Measurements from ENCODE around the gene RNF130. TPM values are rescaled to one million over a fixed set of nuclear protein-coding genes. Genes with fewer than 3 reads are reported as not detected.

Gene RNF130
- total RNA-seq, 1 donor: 21.7 TPM

DNA sequence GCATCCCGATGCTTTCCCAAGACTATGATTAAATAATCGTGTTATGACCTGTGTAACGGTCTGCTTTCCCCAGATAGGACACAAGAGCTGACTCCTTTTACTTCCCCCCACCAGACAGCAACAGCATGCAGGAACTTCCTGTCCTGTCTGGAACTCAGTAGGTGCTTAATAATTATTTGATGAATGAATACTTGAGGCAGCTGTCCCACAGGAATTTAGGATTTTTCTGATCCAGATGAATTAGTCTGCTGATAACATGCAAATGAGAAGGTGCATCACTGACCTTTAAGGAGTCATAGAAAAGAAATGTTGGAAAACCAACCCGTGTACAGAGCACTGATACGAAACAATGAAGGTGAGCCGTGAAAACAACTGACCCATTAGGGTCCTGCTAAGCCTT, 12.2 kb downstream of the RNF130 start:
- TF ChIP-seq, protein P1, sequence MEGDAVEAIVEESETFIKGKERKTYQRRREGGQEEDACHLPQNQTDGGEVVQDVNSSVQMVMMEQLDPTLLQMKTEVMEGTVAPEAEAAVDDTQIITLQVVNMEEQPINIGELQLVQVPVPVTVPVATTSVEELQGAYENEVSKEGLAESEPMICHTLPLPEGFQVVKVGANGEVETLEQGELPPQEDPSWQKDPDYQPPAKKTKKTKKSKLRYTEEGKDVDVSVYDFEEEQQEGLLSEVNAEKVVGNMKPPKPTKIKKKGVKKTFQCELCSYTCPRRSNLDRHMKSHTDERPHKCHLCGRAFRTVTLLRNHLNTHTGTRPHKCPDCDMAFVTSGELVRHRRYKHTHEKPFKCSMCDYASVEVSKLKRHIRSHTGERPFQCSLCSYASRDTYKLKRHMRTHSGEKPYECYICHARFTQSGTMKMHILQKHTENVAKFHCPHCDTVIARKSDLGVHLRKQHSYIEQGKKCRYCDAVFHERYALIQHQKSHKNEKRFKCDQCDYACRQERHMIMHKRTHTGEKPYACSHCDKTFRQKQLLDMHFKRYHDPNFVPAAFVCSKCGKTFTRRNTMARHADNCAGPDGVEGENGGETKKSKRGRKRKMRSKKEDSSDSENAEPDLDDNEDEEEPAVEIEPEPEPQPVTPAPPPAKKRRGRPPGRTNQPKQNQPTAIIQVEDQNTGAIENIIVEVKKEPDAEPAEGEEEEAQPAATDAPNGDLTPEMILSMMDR (IDR thresholded peaks at IDR 0.05; ENCODE audit: insufficient read depth, low read length): no peak
- no peak overlapping the region for H3K4me3 ChIP-seq (ENCODE audit: low read depth, low read length)
- DNase-seq (ENCODE audit: low read depth): no peak

DNA sequence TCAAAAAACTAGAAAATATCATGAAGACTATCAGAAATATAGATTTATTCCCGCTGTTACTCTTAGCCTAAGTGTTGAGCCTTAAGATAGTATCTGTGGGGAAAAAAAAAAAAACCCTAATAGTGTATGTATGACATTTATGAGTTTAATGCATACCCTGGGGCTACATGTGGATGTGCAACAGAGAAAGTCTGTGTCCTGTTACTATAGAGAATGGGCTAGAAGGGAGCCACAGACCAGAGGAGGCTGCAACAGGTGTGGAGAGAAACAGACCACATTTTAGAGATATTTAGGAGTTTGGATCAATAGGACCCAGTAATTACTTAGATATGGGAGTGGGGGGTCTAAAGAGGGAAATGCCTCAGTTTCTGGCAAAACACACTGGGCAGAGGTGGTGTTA, 15.4 kb downstream of the RNF130 start:
- no peak for DNase-seq (ENCODE audit: low read depth)
- TF ChIP-seq, protein P1 (IDR thresholded peaks at IDR 0.05; ENCODE audit: insufficient read depth, low read length): no peak
- H3K4me3 ChIP-seq (ENCODE audit: low read depth, low read length): no peak overlapping the region

DNA sequence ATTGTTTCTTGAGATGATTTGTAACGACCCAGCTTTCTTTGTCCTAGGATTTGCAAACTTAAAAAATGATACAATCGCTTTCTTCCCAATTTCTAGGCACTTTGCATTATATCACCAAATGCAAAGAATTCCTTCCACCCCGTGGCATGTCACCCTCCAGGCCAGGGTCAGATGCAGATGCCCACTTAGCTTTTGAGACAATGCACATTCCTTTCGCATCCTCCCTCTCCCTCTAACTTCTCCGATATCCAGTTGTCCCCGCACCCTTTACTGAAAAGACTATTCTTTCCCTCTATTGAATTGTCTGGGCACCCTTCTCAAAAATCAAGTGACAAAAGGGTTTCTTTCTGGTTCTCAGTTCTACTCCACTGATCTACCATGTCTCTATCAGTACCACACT, 17.3 kb downstream of the RNF130 start:
- DNase-seq (ENCODE audit: low read depth): no peak
- TF ChIP-seq, protein P1 (IDR thresholded peaks at IDR 0.05; ENCODE audit: insufficient read depth, low read length): no peak
- no peak overlapping the region for H3K4me3 ChIP-seq (ENCODE audit: low read depth, low read length)

DNA sequence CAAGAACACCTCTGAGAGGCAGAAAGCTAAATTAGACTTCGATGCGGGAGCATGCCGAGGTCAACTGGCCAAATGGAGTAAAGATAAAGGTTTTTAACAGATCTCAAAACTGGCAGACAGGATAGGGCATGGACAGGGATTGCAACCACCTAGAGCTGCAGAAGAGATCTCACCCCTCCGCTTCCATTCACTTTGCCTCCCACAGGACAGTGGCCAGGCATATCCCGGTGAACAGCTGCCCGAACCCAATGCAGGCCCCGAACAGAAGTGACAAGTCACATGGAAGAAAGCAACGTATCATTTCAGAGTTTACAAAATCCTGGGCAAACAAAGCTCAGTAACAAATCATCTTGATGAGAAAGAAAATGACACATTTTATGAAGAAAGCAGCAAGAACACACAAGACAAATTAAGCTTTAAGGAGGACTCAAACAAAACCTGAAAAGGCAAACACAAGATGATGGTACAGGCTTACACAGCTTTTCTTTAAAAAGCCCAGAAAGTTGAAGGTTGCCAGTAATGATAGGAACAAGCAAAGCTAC, 18.4 kb downstream of the RNF130 start:
- H3K4me3 ChIP-seq (ENCODE audit: low read depth, low read length): no peak overlapping the region
- TF ChIP-seq, protein P1 (IDR thresholded peaks at IDR 0.05; ENCODE audit: insufficient read depth, low read length): no peak
- DNase-seq (ENCODE audit: low read depth): no peak

DNA sequence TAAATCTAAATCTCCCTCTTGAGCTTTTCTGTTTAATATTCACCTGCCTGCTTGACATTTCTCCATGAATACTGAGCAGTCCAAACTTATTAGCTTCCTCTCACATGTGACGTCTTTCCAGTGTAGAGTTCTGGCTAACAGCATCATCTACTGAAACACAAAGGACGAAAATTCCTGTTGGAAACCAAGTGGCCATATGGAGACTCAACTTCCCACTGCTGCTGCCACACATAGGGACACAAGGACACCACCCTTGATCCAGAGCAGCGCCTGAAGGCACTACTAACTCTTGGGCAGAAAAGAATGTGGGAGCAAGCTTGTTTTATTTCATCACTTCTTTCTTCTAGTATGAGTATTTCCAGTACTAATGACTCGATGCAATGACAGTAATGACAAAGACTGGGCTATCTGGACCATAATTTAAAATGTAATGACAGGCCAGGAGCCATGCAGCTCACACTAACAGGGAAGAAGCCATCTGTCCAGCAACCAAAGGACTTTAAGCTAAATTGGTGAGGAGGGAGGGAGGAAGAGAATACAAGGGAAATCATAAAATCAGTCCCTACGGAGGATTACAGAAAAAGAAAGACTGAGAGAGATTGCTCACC, 19.2 kb downstream of the RNF130 start:
- no peak for DNase-seq (ENCODE audit: low read depth)
- H3K4me3 ChIP-seq (ENCODE audit: low read depth, low read length): no peak overlapping the region
- TF ChIP-seq, protein P1 (IDR thresholded peaks at IDR 0.05; ENCODE audit: insufficient read depth, low read length): no peak

DNA sequence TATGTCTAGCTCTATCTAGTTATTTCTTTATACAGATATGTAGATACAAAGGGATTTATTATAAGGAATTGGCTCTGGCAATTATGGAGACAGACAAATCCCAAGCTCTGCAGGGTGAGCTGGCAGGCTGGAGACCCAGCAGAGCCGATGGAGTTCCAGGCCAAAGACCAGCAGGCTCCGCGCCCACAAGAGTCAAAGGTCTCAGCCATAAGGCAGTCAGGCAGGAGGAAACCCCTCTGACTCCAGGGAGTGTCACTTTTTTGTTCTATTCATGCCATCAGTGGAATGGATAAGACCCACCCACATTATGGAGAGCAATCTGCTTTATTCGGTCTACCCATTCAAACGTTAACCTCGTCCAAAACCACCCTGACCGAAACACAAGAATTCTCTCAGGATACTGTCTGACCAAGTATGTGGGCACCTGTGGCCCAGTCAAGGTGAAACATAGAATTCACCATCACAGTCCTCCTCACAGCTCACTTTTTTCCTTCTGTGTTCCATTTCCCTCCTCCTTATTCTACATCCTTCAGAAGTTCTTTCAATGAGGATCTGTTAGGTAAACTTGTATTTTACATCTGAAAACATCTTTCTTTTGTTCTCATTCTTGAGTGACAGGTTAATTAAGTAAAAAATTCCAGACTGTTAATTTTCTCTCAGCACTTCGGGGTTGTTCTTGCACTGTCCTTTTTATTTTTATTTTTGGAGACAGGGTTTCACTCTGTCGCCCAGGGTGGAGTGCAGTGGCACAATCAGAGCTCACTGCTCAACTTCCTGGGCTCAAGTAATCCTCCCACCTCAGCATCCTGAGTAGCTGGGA, 21.2 kb downstream of the RNF130 start:
- DNase-seq (ENCODE audit: low read depth): no peak
- no peak overlapping the region for H3K4me3 ChIP-seq (ENCODE audit: low read depth, low read length)

More for the DNA sequence above, 21.2 kb downstream of the RNF130 start:
- TF ChIP-seq, protein P1 (IDR thresholded peaks at IDR 0.05; ENCODE audit: insufficient read depth, low read length): no peak
